ENCODE results near the gene MLF2. TPM values are rescaled to one million over a fixed set of nuclear protein-coding genes. Genes with fewer than 3 reads are reported as not detected.

Gene MLF2
- total RNA-seq, 6 experiments from 2014 or later: 104 to 185 (median 134) TPM

DNA sequence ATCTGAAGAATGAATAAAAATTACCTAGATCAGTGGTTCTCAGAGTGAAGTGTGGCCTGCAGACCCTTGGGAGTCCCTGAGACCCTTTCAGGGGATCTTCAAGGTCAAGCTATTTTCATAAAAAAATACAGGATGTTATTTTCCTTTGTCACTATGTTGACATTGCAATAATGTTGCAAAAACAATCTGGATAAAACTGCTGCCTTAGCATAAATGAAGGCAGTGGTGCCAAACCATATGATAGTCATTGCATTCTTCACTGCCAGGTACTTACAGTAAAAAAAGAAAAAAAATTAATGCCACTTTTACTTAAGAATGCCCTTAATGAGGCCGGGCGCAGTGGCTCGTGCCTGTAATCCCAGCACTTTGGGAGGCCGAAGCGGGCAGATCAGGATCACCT, 34.4 kb upstream of the MLF2 start:
- H3K9me3 ChIP-seq: no peaks in the 10 kb centered on the region
- H3K4me1 ChIP-seq: no peaks in the 10 kb centered on the region
- ATAC-seq (no peak), DNase-seq (no peak)
- H3K4me3 ChIP-seq: no peak overlapping the region
- 77% methylated on average over 5 of the region's 5 CpGs for WGBS (ENCODE audit: insufficient coverage, low coverage, low lambda C conversion rate, missing lambda C conversion rate)
- H3K27me3 ChIP-seq: no peaks in the 10 kb centered on the region
- TF ChIP-seq POLR2A (IDR thresholded peaks at IDR 0.05): no peak
- TF ChIP-seq, protein P1, sequence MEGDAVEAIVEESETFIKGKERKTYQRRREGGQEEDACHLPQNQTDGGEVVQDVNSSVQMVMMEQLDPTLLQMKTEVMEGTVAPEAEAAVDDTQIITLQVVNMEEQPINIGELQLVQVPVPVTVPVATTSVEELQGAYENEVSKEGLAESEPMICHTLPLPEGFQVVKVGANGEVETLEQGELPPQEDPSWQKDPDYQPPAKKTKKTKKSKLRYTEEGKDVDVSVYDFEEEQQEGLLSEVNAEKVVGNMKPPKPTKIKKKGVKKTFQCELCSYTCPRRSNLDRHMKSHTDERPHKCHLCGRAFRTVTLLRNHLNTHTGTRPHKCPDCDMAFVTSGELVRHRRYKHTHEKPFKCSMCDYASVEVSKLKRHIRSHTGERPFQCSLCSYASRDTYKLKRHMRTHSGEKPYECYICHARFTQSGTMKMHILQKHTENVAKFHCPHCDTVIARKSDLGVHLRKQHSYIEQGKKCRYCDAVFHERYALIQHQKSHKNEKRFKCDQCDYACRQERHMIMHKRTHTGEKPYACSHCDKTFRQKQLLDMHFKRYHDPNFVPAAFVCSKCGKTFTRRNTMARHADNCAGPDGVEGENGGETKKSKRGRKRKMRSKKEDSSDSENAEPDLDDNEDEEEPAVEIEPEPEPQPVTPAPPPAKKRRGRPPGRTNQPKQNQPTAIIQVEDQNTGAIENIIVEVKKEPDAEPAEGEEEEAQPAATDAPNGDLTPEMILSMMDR (IDR thresholded peaks at IDR 0.05): no peak
- intact Hi-C loops (cut with DNase I): no loop called here
- no peaks in the 10 kb centered on the region for H3K36me3 ChIP-seq
- H3K27ac ChIP-seq: no peak overlapping the region

DNA sequence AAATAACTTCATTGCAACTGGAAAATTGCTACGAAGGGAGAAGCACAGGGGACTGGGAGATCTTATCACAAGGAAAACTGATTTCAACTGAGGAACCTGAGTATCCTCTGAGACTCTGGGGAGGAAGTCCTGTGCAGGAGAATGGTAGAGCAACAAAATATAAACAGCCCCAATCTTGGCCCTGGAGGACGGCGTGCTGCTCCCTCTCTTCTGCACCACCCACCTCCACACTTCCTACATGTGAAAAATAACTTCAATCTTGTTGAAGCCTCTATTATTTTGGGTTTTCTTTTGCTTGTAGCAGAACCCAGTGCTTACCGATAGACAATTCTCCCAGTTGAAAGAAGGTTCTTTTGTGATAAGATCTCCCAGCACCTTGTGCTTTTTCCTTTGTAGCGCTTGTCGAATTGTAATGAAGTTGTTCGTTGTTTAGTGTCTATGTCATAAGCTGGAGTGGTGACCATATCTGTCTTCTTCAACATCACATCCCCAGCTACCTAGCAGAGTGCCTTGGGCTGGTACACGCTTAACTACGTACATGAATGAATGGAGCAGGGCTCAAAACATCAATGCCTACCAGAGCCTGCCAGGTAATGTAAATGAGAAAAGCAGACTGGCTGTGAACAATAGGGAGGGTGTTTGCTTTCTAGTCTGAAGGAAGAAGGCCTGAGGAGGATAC, 33.6 kb upstream of the MLF2 start:
- H3K27me3 ChIP-seq: no peaks in the 10 kb centered on the region
- no peak for DNase-seq
- no peaks in the 10 kb centered on the region for H3K4me1 ChIP-seq
- TF ChIP-seq POLR2A (IDR thresholded peaks at IDR 0.05): no peak
- TF ChIP-seq, protein P1 (IDR thresholded peaks at IDR 0.05): no peak
- no peak overlapping the region for H3K4me3 ChIP-seq
- ATAC-seq: no peak
- H3K27ac ChIP-seq: no peak overlapping the region
- intact Hi-C loops (cut with DNase I): no loop called here
- no peaks in the 10 kb centered on the region for H3K9me3 ChIP-seq
- no peaks in the 10 kb centered on the region for H3K36me3 ChIP-seq
- WGBS (ENCODE audit: insufficient coverage, low coverage, low lambda C conversion rate, missing lambda C conversion rate): 66% methylated on average over 9 of the region's 9 CpGs

DNA sequence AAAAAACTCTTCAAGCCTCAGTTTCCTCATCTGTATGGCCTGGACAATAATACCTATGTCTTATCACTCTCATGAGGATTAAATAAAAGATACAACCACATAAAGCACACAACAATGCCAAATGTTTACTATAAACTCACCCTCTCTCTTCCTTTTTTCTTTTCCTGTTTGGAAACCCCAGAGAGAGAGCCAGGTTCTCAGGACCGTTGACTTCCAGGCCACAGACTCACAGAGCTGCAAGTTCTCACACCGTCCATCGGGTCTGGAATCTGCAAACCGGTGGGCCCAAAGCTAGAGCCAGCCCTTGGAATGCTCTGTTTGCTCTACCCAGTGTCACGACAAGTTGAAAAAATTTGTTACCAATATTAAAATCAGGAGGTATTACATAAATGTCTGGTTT, 31.8 kb upstream of the MLF2 start:
- Histone ChIP-seq H3K27me3 (no peaks in the 10 kb centered on the region), H3K4me3 (no peak overlapping the region), H3K36me3 (no peaks in the 10 kb centered on the region), H3K9me3 (no peaks in the 10 kb centered on the region), H3K27ac (no peak overlapping the region), H3K4me1 (peaks cover 0 to 8% (median 3%) of the 10 kb centered on the region in 4 donors)
- no peak for DNase-seq
- intact Hi-C loops (cut with DNase I): no loop called here
- WGBS (ENCODE audit: insufficient coverage, low coverage, low lambda C conversion rate, missing lambda C conversion rate): 48% methylated on average over 5 of the region's 5 CpGs
- TF ChIP-seq, protein P1 (IDR thresholded peaks at IDR 0.05): no peak
- TF ChIP-seq POLR2A (IDR thresholded peaks at IDR 0.05): no peak
- ATAC-seq: peak in 1 of 4 donors; percentile 8

DNA sequence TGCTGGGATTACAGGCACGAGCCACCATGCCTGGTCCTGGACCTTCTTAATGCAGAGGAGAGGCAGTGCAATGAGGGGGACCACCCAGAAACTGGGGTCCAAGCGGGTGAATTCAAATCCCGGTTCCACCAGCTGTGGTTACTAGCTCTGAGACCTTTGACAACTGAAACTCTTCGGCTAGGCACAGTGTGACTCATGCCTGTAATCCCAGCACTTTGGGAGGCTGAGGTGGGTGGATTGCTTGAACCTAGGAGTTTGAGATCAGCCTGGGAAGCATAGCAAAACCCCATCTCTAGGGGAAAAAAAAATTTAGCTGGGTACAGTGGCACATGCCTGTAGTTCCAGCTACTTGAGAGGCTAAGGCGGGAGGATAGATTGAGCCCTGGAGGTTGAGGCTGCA, 31.4 kb upstream of the MLF2 start:
- no peak for TF ChIP-seq POLR2A (IDR thresholded peaks at IDR 0.05)
- TF ChIP-seq, protein P1 (IDR thresholded peaks at IDR 0.05): no peak
- ATAC-seq: no peak
- Histone ChIP-seq H3K4me1 (peaks cover 0 to 11% (median 6%) of the 10 kb centered on the region in 4 donors), H3K4me3 (no peak overlapping the region), H3K9me3 (no peaks in the 10 kb centered on the region), H3K27me3 (no peaks in the 10 kb centered on the region), H3K36me3 (no peaks in the 10 kb centered on the region), H3K27ac (no peak overlapping the region)
- intact Hi-C loops (cut with DNase I): no loop called here
- DNase-seq: no peak
- 80% methylated on average over 1 of the region's 5 CpGs for WGBS (ENCODE audit: insufficient coverage, low coverage, low lambda C conversion rate, missing lambda C conversion rate)
